ENCODE measurements around the gene LBHD2.

- TF ChIP-seq CTCF (IDR thresholded peaks at IDR 0.05), result no peak
- no peak for TF ChIP-seq EZH2 (IDR thresholded peaks at IDR 0.05; ENCODE audit: borderline replicate concordance, insufficient read depth, low read depth, low read length, poor library complexity, severe bottlenecking)
These were observed 13.0 kb upstream of the LBHD2 start for GRCh38 chr14:103070971-103071542.
